Measurements from ENCODE around the gene PARD3B. TPM values are rescaled to one million over a fixed set of nuclear protein-coding genes. Genes with fewer than 3 reads are reported as not detected.

Gene PARD3B
- total RNA-seq, 1 experiment from 2014 or later, result 7.6 TPM

DNA sequence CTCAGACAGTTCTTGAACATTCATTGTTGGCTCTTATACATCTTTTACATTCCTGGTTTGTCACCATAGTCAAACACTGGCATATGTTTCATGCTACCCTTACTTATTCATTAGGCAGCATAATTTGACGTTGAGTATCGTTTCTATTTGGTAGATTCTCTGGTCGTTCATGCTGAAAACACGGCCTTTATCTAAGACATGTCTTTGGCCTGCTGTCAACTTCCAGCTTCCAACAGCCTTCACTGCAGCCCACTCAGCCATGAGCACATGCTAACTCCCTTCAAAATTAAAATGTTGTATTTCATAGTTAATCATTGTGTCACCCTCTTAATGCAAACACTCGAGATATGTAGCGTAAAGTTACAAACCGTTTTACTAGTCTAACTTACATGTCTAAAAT lies 644.0 kb downstream of the PARD3B start:
- BruUV-seq (replicated peaks), result no TSS peak
- intact Hi-C loops (cut with micrococcal nuclease; ENCODE audit: unreplicated experiment), result no loop called here
- no peaks in the 10 kb centered on the region for H3K9me2 ChIP-seq (ENCODE audit: insufficient read depth)
- H2AFZ ChIP-seq, result no peak overlapping the region
- CTCF ChIA-PET, result no interaction called here
- no peak overlapping the region for H3K4me2 ChIP-seq
- POLR2A ChIA-PET (ENCODE audit: unreplicated experiment), result no interaction called here
- H3F3A ChIP-seq (ENCODE audit: insufficient read depth, low read depth), result no peaks in the 10 kb centered on the region
- DNase-seq, result no peak
- no peaks in the 10 kb centered on the region for H3K4me1 ChIP-seq (replicated peaks; ENCODE audit: insufficient read depth)
- no peaks in the 10 kb centered on the region for H3K36me3 ChIP-seq (ENCODE audit: low read depth)
- H3K9me3 ChIP-seq (ENCODE audit: insufficient read depth, low read depth), result no peaks in the 10 kb centered on the region
- TF ChIP-seq EZH2 (IDR thresholded peaks at IDR 0.05; ENCODE audit: low read depth) (no peak), CTCF (conservative IDR thresholded peaks at IDR 0.05) (no peak)
- no peak overlapping the region for H3K27ac ChIP-seq
- no peaks in the 10 kb centered on the region for H3K27me3 ChIP-seq (ENCODE audit: insufficient read depth, low read depth)
- H4K20me1 ChIP-seq (ENCODE audit: insufficient read depth), result no peaks in the 10 kb centered on the region
- no peaks in the 10 kb centered on the region for H3K79me2 ChIP-seq (ENCODE audit: low read depth)
- H3K4me3 ChIP-seq, result no peak overlapping the region

GRCh38 chr2:205190528-205190927 lies 645.3 kb downstream of the PARD3B start:
- TF ChIP-seq CTCF (conservative IDR thresholded peaks at IDR 0.05) (no peak), EZH2 (IDR thresholded peaks at IDR 0.05; ENCODE audit: low read depth) (no peak)
- no peak for DNase-seq
- POLR2A ChIA-PET (ENCODE audit: unreplicated experiment), result no interaction called here
- Histone ChIP-seq H3K36me3 (ENCODE audit: low read depth) (no peaks in the 10 kb centered on the region), H3K4me1 (replicated peaks; ENCODE audit: insufficient read depth) (no peaks in the 10 kb centered on the region), H2AFZ (no peak overlapping the region), H4K20me1 (ENCODE audit: insufficient read depth) (no peaks in the 10 kb centered on the region), H3K9me3 (ENCODE audit: insufficient read depth, low read depth) (no peaks in the 10 kb centered on the region), H3F3A (ENCODE audit: insufficient read depth, low read depth) (no peaks in the 10 kb centered on the region), H3K27ac (no peak overlapping the region), H3K4me2 (no peak overlapping the region), H3K9me2 (ENCODE audit: insufficient read depth) (no peaks in the 10 kb centered on the region), H3K4me3 (no peak overlapping the region), H3K27me3 (ENCODE audit: insufficient read depth, low read depth) (no peaks in the 10 kb centered on the region), H3K79me2 (ENCODE audit: low read depth) (no peaks in the 10 kb centered on the region)
- intact Hi-C loops (cut with micrococcal nuclease; ENCODE audit: unreplicated experiment), result no loop called here
- no TSS peak for BruUV-seq (replicated peaks)
- CTCF ChIA-PET, result no interaction called here

DNA sequence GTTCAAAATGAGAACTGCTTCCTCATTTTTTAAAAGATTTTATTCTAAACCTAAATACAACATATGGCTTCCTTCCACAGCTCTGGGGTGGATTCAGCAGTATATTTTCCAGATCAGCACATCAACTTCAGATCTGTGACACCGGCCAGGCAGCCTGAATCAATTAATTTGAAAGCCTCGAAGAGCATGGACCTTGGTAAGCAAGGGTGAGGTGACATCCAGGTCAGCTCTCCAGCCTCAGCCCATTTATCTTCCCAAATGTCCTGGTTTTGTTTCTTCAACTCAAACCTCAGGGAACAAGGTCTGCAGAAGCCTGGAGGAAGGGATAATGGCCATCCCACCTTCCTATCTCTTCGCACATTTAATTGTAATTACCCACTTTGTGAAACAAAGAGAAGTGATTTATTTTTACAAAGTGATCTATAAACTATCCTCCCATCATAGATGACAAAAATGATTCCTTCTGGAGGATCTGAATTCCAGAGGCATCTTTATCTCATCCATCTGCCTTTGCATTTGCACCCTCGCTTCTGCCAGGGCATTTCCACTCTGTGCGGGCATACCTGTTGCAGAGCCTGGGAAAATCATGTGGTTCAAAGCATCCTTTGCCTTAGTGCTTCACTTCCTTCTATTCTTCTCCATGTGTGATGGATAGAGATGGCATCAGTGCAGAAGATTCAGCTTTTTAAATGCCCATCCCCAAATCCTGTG lies 648.0 kb downstream of the PARD3B start:
- Histone ChIP-seq H3F3A (ENCODE audit: insufficient read depth, low read depth) (no peaks in the 10 kb centered on the region), H2AFZ (no peak overlapping the region), H3K27ac (no peak overlapping the region), H3K4me1 (replicated peaks; ENCODE audit: insufficient read depth) (no peaks in the 10 kb centered on the region), H3K27me3 (ENCODE audit: insufficient read depth, low read depth) (no peaks in the 10 kb centered on the region), H4K20me1 (ENCODE audit: insufficient read depth) (no peaks in the 10 kb centered on the region), H3K4me2 (no peak overlapping the region), H3K79me2 (ENCODE audit: low read depth) (no peaks in the 10 kb centered on the region), H3K9me2 (ENCODE audit: insufficient read depth) (no peaks in the 10 kb centered on the region), H3K36me3 (ENCODE audit: low read depth) (no peaks in the 10 kb centered on the region), H3K9me3 (ENCODE audit: insufficient read depth, low read depth) (no peaks in the 10 kb centered on the region), H3K4me3 (no peak overlapping the region)
- intact Hi-C loops (cut with micrococcal nuclease; ENCODE audit: unreplicated experiment), result no loop called here
- ChIA-PET CTCF (no interaction called here), POLR2A (ENCODE audit: unreplicated experiment) (no interaction called here)
- no peak for DNase-seq
- no TSS peak for BruUV-seq (replicated peaks)
- TF ChIP-seq CTCF (conservative IDR thresholded peaks at IDR 0.05) (no peak), EZH2 (IDR thresholded peaks at IDR 0.05; ENCODE audit: low read depth) (no peak)

Data from PC-9 (cell line).